Stimulated activated naive CD8-positive, alpha-beta T cell treated with anti-CD3 and anti-CD28 coated beads, Interleukin-15, amount 100 ng/mL, for 72 hours (primary cell): ENCODE data around the gene SPNS1.

Experiments used
- ATAC-seq: fragments of 150-1000 bp; cut with Tn5 transposase; 2 replicates; pipeline ENCODE4 v1.10.0; 2021; ENCODE audit warnings: mild to moderate bottlenecking, moderate library complexity
- DNase-seq, 2 donors: peaks; one replicate each; pipeline ENCODE4 v3.0.0; 2021 to 2022
- H3K27ac Mint-ChIP-seq, 2 donors: one replicate each; pipeline ENCODE4 v1.8.0; 2022; ENCODE audit warnings: mild to moderate bottlenecking in 2 of 2, mixed read lengths in 2 of 2, moderate library complexity in 2 of 2
- H3K27me3 Mint-ChIP-seq: one replicate; pipeline ENCODE4 v1.8.0; 2022; ENCODE audit warnings: mixed read lengths
- H3K4me1 Mint-ChIP-seq: one replicate; pipeline ENCODE4 v1.8.0; 2022; ENCODE audit warnings: mild to moderate bottlenecking, mixed read lengths
- H3K4me3 Mint-ChIP-seq, 2 donors: one replicate each; pipeline ENCODE4 v1.8.0; 2022; ENCODE audit warnings: mild to moderate bottlenecking in 2 of 2, mixed read lengths in 2 of 2, moderate library complexity in 1 of 2
- H3K9me3 Mint-ChIP-seq, 2 donors: one replicate each; pipeline ENCODE4 v1.8.0; 2022; ENCODE audit warnings: mixed read lengths in 2 of 2

Gene SPNS1

GRCh38 chr16:29024278-29024677 is 49.7 kb downstream of the SPNS1 start:
- no peak for DNase-seq
- Mint-ChIP-seq H3K27me3 (no peaks in the 10 kb centered on the region), H3K4me3 (peak overlapping the region; percentile 57 to 63), H3K9me3 (no peaks in the 10 kb centered on the region), H3K27ac (peak overlapping the region; percentile 93 to 97), H3K4me1 (peaks cover 95% of the 10 kb centered on the region)
- ATAC-seq: no peak

GRCh38 chr16:29025218-29025617 is 50.6 kb downstream of the SPNS1 start:
- DNase-seq (peak in 1 of 2 donors; percentile 10), ATAC-seq (no peak)
- no peaks in the 10 kb centered on the region for H3K9me3 Mint-ChIP-seq
- peaks cover 96% of the 10 kb centered on the region for H3K4me1 Mint-ChIP-seq
- peak overlapping the region in 1 of 2 donors; percentile 60 for H3K4me3 Mint-ChIP-seq
- H3K27ac Mint-ChIP-seq: no peak overlapping the region
- no peaks in the 10 kb centered on the region for H3K27me3 Mint-ChIP-seq

GRCh38 chr16:29025735-29026134 is 51.2 kb downstream of the SPNS1 start:
- Mint-ChIP-seq H3K4me1 (peaks cover 96% of the 10 kb centered on the region), H3K27ac (no peak overlapping the region)

GRCh38 chr16:29028457-29029167 is 54.0 kb downstream of the SPNS1 start:
- Mint-ChIP-seq H3K4me3 (peak overlapping the region; percentile 38 to 70), H3K27ac (peak overlapping the region; percentile 86 to 93), H3K9me3 (no peaks in the 10 kb centered on the region), H3K27me3 (no peaks in the 10 kb centered on the region), H3K4me1 (peaks cover 73% of the 10 kb centered on the region)
- ATAC-seq (peak; percentile 31), DNase-seq (peak in 1 of 2 donors; percentile 11)

More at GRCh38 chr16:29025735-29026134, 51.2 kb downstream of the SPNS1 start:
- Mint-ChIP-seq H3K27me3 (no peaks in the 10 kb centered on the region), H3K9me3 (no peaks in the 10 kb centered on the region), H3K4me3 (no peak overlapping the region)
- DNase-seq (peak in 1 of 2 donors; percentile 6), ATAC-seq (no peak)

GRCh38 chr16:29029168-29029994 is 54.8 kb downstream of the SPNS1 start:
- Mint-ChIP-seq H3K27me3 (no peaks in the 10 kb centered on the region), H3K4me3 (peak overlapping the region; percentile 38 to 70), H3K4me1 (peaks cover 65% of the 10 kb centered on the region), H3K9me3 (no peaks in the 10 kb centered on the region), H3K27ac (peak overlapping the region; percentile 86 to 93)
- peak; percentile 86 to 92 for DNase-seq
- ATAC-seq: peak; percentile 99

- Mint-ChIP-seq H3K27ac (peak overlapping the region in 1 of 2 donors; percentile 78), H3K4me1 (peaks cover 56% of the 10 kb centered on the region), H3K4me3 (peak overlapping the region in 1 of 2 donors; percentile 15), H3K27me3 (no peaks in the 10 kb centered on the region), H3K9me3 (no peaks in the 10 kb centered on the region)
- ATAC-seq (no peak), DNase-seq (no peak)
These were observed 55.7 kb downstream of the SPNS1 start for GRCh38 chr16:29030086-29030840.
